Measurements from ENCODE around the gene CDS1.

DNA sequence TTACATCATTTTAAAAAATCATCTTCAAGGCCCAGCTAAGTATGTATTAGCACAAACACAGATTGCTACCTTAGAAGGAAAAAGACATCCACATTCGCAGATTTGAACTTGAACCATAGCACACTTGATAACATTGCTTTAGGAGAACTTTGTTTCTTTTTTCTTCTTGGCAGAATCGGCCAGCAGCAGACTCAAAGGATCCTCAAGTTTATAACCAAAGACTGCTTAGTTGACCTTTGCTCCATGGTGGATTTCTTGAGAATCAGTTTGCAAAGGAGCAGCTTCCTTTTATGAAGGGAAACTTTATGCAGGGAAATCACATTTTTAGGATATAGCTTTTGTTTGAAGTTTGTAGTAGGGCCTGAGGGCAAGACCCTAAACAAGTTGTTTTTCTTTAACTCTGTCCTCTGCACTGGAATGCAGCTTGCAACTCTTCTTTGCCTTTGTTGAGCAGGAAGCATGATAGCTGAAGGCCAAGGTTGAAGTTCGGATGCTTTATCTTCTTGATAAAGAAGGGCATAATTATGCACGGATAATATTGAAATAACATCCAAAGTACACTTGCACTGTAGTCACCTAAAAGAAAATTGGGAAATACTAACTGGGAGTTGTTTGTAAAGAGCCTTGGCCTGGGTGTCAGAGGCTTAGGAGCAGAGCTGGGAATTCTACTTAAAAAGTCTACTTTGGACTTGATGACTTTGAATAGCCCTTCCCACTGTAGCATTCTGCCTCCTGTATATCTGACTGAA lies 78.4 kb downstream of the CDS1 start:
- TF ChIP-seq, protein P1, sequence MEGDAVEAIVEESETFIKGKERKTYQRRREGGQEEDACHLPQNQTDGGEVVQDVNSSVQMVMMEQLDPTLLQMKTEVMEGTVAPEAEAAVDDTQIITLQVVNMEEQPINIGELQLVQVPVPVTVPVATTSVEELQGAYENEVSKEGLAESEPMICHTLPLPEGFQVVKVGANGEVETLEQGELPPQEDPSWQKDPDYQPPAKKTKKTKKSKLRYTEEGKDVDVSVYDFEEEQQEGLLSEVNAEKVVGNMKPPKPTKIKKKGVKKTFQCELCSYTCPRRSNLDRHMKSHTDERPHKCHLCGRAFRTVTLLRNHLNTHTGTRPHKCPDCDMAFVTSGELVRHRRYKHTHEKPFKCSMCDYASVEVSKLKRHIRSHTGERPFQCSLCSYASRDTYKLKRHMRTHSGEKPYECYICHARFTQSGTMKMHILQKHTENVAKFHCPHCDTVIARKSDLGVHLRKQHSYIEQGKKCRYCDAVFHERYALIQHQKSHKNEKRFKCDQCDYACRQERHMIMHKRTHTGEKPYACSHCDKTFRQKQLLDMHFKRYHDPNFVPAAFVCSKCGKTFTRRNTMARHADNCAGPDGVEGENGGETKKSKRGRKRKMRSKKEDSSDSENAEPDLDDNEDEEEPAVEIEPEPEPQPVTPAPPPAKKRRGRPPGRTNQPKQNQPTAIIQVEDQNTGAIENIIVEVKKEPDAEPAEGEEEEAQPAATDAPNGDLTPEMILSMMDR (IDR thresholded peaks at IDR 0.05): no peak
- TF ChIP-seq POLR2A (IDR thresholded peaks at IDR 0.05): no peak
